Measurements from ENCODE around the gene TMLHE. TPM values are rescaled to one million over a fixed set of nuclear protein-coding genes. Genes with fewer than 3 reads are reported as not detected.
A peak's percentile ranks its signal among the peaks of the same experiment; 100 is the strongest.
"Not testable (repeated sequence)": the region's sequence is repeated elsewhere in the genome, so short reads cannot be mapped to it uniquely, and the experiment has no call there.

Gene TMLHE
- total and polyA plus RNA-seq, 8 donors = 9.1 to 30.1 (median 25.4) TPM

DNA sequence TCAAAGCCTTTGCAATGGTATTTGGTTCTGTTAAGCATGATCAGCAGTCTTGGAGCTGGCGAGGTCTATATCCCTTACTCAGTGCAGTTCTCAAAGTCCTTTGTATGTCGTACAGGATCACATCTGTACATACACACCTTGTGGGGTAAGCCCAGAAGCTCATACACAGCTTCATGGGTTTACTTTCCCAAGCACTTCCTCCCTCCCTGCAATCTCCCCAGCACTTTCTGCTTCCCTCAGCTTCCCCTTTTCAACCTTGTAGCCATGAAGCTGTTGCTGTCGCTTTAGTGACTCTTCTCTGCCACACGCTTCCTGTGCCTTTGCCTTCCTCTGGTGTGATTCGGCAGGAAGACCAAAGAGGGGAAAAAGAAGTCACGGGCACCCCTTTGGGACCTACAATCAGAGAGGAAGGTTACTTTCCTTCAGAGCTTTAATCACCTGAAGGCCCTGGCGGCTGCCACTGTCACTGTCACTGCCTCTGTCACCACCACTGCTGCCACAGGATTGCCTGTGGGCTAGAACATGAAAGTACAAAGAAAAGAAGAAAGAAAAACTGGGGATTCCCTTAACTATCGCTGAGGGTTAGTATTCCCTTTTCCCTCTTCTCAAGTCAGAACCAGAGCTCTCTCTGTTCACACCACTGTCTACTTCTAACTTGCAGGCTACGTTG, 146.3 kb downstream of the TMLHE start:
- DNase-seq; H3K27me3 ChIP-seq; H3K9me3 ChIP-seq; H3K4me3 ChIP-seq; H3K36me3 ChIP-seq; H3K27ac ChIP-seq; H3K4me1 ChIP-seq; intact Hi-C loops (cut with DNase I): not testable (repeated sequence)
- ATAC-seq = peak; percentile 40

DNA sequence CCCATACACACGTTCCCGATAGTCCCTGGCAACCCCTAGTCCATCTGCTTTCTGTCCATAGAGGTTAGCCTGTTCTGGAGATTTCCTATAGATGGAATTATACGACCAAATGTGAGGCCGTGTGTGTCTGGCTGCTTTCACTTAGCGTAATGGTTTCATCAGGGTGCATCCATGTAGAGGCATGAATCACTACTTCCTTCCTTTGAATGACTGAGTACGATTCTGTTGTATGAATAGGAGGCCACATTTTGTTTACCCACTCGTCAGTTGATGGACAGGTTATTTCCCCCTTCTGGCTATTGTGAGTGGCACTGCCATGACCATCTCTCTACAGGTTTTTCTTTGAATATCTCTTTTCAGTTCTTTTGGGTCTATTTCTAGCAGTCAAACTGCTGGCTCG, 152.3 kb downstream of the TMLHE start:
- ATAC-seq; H3K4me1 ChIP-seq; H3K27ac ChIP-seq; intact Hi-C loops (cut with DNase I); H3K9me3 ChIP-seq; H3K4me3 ChIP-seq; DNase-seq; H3K36me3 ChIP-seq; H3K27me3 ChIP-seq: not testable (repeated sequence)

DNA sequence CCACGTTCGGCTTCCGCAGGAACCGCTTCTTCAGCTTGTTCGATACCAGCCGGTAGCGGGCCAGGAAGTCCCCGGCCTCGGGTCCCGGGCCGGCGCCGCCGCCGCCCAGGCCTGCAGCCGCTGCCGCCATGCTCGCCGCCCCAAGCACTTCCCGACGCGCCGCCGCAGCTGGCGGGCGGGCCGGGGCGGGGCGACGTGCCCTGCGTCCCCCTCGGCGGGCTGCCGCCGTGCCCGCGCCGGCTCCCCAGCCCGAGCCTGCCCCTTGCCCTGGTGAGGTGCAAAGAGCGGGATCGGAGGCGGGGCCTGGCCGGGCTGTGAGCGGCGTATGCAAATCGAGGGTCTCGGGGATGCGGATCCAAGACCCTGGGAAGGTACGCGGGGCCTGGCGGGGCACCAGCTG, 154.3 kb downstream of the TMLHE start, which contains the start of gene F8A3:
TSS of gene F8A3 (minus strand) at position 150 of the 400 bp plus-strand sequence. CDS start at position 130, 20 bp downstream.
- DNase-seq; H3K27ac ChIP-seq; H3K9me3 ChIP-seq; H3K4me3 ChIP-seq; H3K36me3 ChIP-seq; H3K27me3 ChIP-seq; intact Hi-C loops (cut with DNase I); H3K4me1 ChIP-seq: not testable (repeated sequence)
- peak; percentile 90 for ATAC-seq

DNA sequence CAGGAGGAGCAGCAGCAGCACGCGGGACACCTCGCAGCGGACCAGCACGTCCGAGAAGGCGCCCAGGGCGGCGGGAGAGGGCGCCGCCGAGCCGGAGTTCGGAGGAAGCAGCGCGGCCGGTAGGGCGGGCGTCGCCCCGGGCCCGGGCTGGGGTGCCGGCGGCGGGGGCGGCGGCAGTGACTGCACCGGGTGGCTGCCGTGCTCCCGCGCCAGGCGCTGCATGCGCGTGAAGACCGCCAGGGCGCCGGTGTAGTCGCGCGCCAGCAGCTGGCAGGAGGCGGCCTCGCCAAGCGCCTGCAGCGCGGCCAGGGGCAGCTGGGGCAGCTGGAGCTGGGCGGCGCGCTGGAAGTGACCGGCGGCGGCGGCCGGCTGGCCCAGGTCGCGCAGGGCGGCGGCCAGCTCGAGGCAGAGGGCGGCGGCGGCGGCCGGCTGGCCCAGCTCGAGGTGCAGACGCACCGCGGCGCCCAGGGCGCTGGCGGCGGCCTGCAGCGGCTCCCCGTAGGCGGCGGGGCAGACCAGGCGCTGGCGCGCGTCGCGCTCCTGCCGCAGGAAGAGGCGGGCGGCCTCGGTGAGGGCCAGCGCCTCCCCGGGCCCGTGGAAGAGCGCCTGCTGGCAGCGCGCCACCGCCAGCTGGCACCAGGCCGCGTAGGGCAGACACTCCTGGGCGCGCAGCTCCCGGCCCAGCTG, 154.8 kb downstream of the TMLHE start:
- H3K9me3 ChIP-seq; H3K4me3 ChIP-seq; H3K27me3 ChIP-seq; intact Hi-C loops (cut with DNase I); H3K27ac ChIP-seq; DNase-seq; H3K36me3 ChIP-seq; H3K4me1 ChIP-seq: not testable (repeated sequence)
- peak; percentile 74 for ATAC-seq

DNA sequence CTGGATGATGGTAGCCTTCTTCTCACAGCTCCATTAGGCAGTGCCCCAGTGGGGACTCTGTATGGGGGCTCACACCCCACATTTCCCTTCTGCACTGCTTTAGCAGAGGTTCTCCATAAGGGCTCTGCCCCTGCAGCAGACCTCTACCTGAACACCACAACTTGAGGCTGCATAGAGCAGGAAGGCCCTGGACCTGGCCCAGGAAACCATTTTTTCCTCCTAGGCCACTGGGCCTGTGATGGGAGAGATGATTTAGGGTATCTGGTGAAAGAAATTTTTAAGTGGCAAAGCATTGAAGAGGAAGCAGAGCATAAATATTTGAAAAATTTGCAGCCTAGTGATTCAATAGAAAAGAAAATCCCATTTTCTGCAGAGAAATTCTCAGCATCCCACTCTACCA, 171.7 kb downstream of the TMLHE start:
- intact Hi-C loops (cut with DNase I) = no loop called here
- no peaks in the 10 kb centered on the region for H3K4me1 ChIP-seq

More for the DNA sequence above, 171.7 kb downstream of the TMLHE start:
- no peak overlapping the region for H3K27ac ChIP-seq
- H3K9me3 ChIP-seq = peaks cover 0 to 11% of the 10 kb centered on the region in 2 donors
- H3K27me3 ChIP-seq = no peaks in the 10 kb centered on the region
- DNase-seq = no peak
- no peak overlapping the region for H3K4me3 ChIP-seq
- no peaks in the 10 kb centered on the region for H3K36me3 ChIP-seq
- no peak for ATAC-seq
- TF ChIP-seq, protein P1, sequence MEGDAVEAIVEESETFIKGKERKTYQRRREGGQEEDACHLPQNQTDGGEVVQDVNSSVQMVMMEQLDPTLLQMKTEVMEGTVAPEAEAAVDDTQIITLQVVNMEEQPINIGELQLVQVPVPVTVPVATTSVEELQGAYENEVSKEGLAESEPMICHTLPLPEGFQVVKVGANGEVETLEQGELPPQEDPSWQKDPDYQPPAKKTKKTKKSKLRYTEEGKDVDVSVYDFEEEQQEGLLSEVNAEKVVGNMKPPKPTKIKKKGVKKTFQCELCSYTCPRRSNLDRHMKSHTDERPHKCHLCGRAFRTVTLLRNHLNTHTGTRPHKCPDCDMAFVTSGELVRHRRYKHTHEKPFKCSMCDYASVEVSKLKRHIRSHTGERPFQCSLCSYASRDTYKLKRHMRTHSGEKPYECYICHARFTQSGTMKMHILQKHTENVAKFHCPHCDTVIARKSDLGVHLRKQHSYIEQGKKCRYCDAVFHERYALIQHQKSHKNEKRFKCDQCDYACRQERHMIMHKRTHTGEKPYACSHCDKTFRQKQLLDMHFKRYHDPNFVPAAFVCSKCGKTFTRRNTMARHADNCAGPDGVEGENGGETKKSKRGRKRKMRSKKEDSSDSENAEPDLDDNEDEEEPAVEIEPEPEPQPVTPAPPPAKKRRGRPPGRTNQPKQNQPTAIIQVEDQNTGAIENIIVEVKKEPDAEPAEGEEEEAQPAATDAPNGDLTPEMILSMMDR (IDR thresholded peaks at IDR 0.05) = no peak

Small RNA genes lying within 50 kb of the gene (microRNA-seq; reads per million reads assigned to microRNA genes)
- 0 reads per million in 2 donors for gene MIR1184-3

Other genes with a start within 250 kb of the TMLHE start
- gene F8A2, start 230.9 kb downstream of the TMLHE start, total RNA-seq = not detected
- gene F8A2, start 230.9 kb downstream of the TMLHE start, polyA plus RNA-seq (ENCODE audit: insufficient read length in 6 of 6) = not detected
- gene F8A3, start 154.3 kb downstream of the TMLHE start, total RNA-seq = 1 to 10 TPM; 8.8 to 9.0 TPM
- 10 to 100 TPM in 1 of 6 donors, 1 to 10 TPM in 4, under 1 TPM in 1; 0.27 to 12.7 (median 6.8) TPM for gene F8A3, start 154.3 kb downstream of the TMLHE start, polyA plus RNA-seq (ENCODE audit: insufficient read length in 6 of 6)
- gene SPRY3, start 366 bp downstream of the TMLHE start, total RNA-seq = 1 to 10 TPM in 1 of 2 donors, under 1 TPM in 1; 0.96 to 1.2 TPM
- gene SPRY3, start 366 bp downstream of the TMLHE start, polyA plus RNA-seq (ENCODE audit: insufficient read length in 6 of 6) = 1 to 10 TPM; 2.5 to 3.3 (median 2.6) TPM